IMR-90 (cell line): ENCODE measurements around the gene FADS2. TPM values are rescaled to one million over a fixed set of nuclear protein-coding genes. Genes with fewer than 3 reads are reported as not detected.

Source experiments
- ATAC-seq: fragments of 200-7000 bp; cut with Tn5 transposase; 2 replicates; pipeline ENCODE4 v1.9.1; 2020; ENCODE audit warnings: low read depth, mild to moderate bottlenecking, moderate library complexity
- BruUV-seq: library from RNA; stranded (reverse); fragments of 400-500 nt; replicated peaks from 2 replicates; lab custom pipeline; 2021; lab: Mats Ljungman, UMichigan
- CTCF ChIA-PET: fragments of 300-600 bp; formaldehyde crosslinking; extraction: SDS; loops from one replicate; lab custom pipeline; 2021; ENCODE audit warnings: antibody characterized with exemption; lab: Yijun Ruan, JAX
- POLR2A ChIA-PET: fragments of 300-600 bp; sonication (Branson Sonifier 250); formaldehyde crosslinking; loops from one replicate; lab custom pipeline; 2022; ENCODE audit warnings: antibody characterized with exemption; ENCODE audit not compliant: unreplicated experiment; lab: Charles Lee
- DNase-seq: peaks from one replicate; pipeline ENCODE4 v3.0.0; 2013
- H2AFZ ChIP-seq: replicated peaks from 2 replicates; pipeline ENCODE3; 2013; ENCODE audit warnings: low read length, mild to moderate bottlenecking; ENCODE audit not compliant: poor library complexity
- H2AK5ac ChIP-seq: 2 replicates; pipeline ENCODE4 v1.6.1; 2013; ENCODE audit warnings: low read depth, low read length, inconsistent platforms
- H2AK9ac ChIP-seq: replicated peaks from 2 replicates; pipeline ENCODE3; 2013; ENCODE audit warnings: mild to moderate bottlenecking, low read depth, low read length, moderate library complexity; ENCODE audit not compliant: poor library complexity
- H2BK120ac ChIP-seq: 2 replicates; pipeline ENCODE4 v1.6.1; 2013; ENCODE audit warnings: low read depth, low read length, inconsistent platforms
- H2BK15ac ChIP-seq: 3 replicates; pipeline ENCODE4 v1.6.1; 2013; ENCODE audit warnings: low read depth, low read length, inconsistent platforms
- H2BK20ac ChIP-seq: 2 replicates; pipeline ENCODE4 v1.6.1; 2013; ENCODE audit warnings: low read depth, mild to moderate bottlenecking, inconsistent platforms, low read length, moderate library complexity
- H2BK5ac ChIP-seq: 2 replicates; pipeline ENCODE4 v1.6.1; 2013; ENCODE audit warnings: mild to moderate bottlenecking, low read depth, low read length, inconsistent platforms; ENCODE audit not compliant: poor library complexity, severe bottlenecking
- H3K14ac ChIP-seq: replicated peaks from 2 replicates; pipeline ENCODE4 v1.6.1; 2013; ENCODE audit warnings: low read depth, low read length, inconsistent platforms
- H3K18ac ChIP-seq: 2 replicates; pipeline ENCODE4 v1.6.1; 2013; ENCODE audit warnings: low read depth, low read length, control low read depth
- H3K23ac ChIP-seq: 2 replicates; pipeline ENCODE4 v1.6.1; 2013; ENCODE audit warnings: low read depth, low read length, inconsistent platforms
- H3K27ac ChIP-seq: 2 replicates; pipeline ENCODE4 v1.5.1; 2013; ENCODE audit warnings: mild to moderate bottlenecking, control low read depth, low read length; ENCODE audit not compliant: insufficient read depth
- H3K27me3 ChIP-seq: 2 replicates; pipeline ENCODE4 v1.6.1; 2013; ENCODE audit warnings: low read length; ENCODE audit not compliant: control insufficient read depth, insufficient read depth
- H3K36me3 ChIP-seq: 2 replicates; pipeline ENCODE4 v1.6.1; 2013; ENCODE audit warnings: low read length, mixed read lengths; ENCODE audit not compliant: control insufficient read depth, insufficient read depth
- H3K4ac ChIP-seq: 2 replicates; pipeline ENCODE4 v1.6.1; 2013; ENCODE audit warnings: low read depth, low read length, inconsistent platforms
- H3K4me1 ChIP-seq: 2 replicates; pipeline ENCODE4 v1.6.1; 2013; ENCODE audit warnings: low read length, mixed read lengths; ENCODE audit not compliant: control insufficient read depth, insufficient read depth
- H3K4me2 ChIP-seq: 2 replicates; pipeline ENCODE4 v1.6.1; 2013; ENCODE audit warnings: low read depth, mild to moderate bottlenecking, control low read depth, low read length, moderate library complexity
- H3K4me3 ChIP-seq: 2 replicates; pipeline ENCODE4 v1.5.1; 2013; ENCODE audit warnings: low read depth, mild to moderate bottlenecking, control low read depth, low read length, moderate library complexity; ENCODE audit not compliant: insufficient read depth
- H3K56ac ChIP-seq: 2 replicates; pipeline ENCODE4 v1.6.1; 2013; ENCODE audit warnings: low read length, inconsistent platforms; ENCODE audit not compliant: insufficient read depth; ENCODE audit errors: extremely low read depth
- H3K79me1 ChIP-seq, 2 experiments: 2 replicates each; pipeline ENCODE4 v1.6.1; 2013; ENCODE audit warnings: low read length in 2 of 2, inconsistent platforms in 1 of 2, low read depth in 1 of 2
- H3K9ac ChIP-seq: 2 replicates; pipeline ENCODE4 v1.6.1; 2013; ENCODE audit warnings: low read depth, low read length, control low read depth
- H3K9me1 ChIP-seq: 2 replicates; pipeline ENCODE4 v1.6.1; 2013; ENCODE audit warnings: low read length, inconsistent platforms; ENCODE audit not compliant: insufficient read depth
- H3K9me3 ChIP-seq: 2 replicates; pipeline ENCODE4 v1.6.1; 2013; ENCODE audit warnings: low read length; ENCODE audit not compliant: control insufficient read depth, insufficient read depth
- H4K20me1 ChIP-seq: 2 replicates; pipeline ENCODE4 v1.6.1; 2013; ENCODE audit warnings: low read length, inconsistent platforms; ENCODE audit not compliant: insufficient read depth
- H4K5ac ChIP-seq: 2 replicates; pipeline ENCODE4 v1.6.1; 2013; ENCODE audit warnings: mild to moderate bottlenecking, low read depth, low read length, control low read depth
- H4K8ac ChIP-seq, 2 experiments: 2 replicates each; pipeline ENCODE4 v1.6.1; 2013; ENCODE audit warnings: low read depth in 2 of 2, low read length in 2 of 2, control low read depth in 1 of 2, inconsistent platforms in 1 of 2
- H4K91ac ChIP-seq: 2 replicates; pipeline ENCODE4 v1.6.1; 2013; ENCODE audit warnings: low read depth, low read length, inconsistent platforms; ENCODE audit not compliant: insufficient read depth
- BHLHE40 ChIP-seq: fragments of 150-350 bp; IDR thresholded peaks from 2 replicates; pipeline ENCODE4 v1.6.1; 2016; ENCODE audit warnings: mild to moderate bottlenecking, low read depth, low read length
- CEBPB ChIP-seq: IDR thresholded peaks from 2 replicates; pipeline ENCODE4 v1.6.1; 2012; ENCODE audit warnings: low read depth, low read length, improper control_type of control experiment
- FOS ChIP-seq: fragments of 150-350 bp; IDR thresholded peaks from 2 replicates; pipeline ENCODE4 v1.6.1; 2016; ENCODE audit warnings: low read depth, low read length
- MAFK ChIP-seq: IDR thresholded peaks from 2 replicates; pipeline ENCODE4 v1.6.1; 2012; ENCODE audit warnings: low read depth, low read length, improper control_type of control experiment
- MAZ ChIP-seq: IDR thresholded peaks from 2 replicates; pipeline ENCODE4 v1.6.1; 2012; ENCODE audit warnings: low read depth, mild to moderate bottlenecking, low read length, improper control_type of control experiment, moderate library complexity, borderline replicate concordance
- MXI1 ChIP-seq: IDR thresholded peaks from 2 replicates; pipeline ENCODE4 v1.6.1; 2012; ENCODE audit warnings: low read depth, mild to moderate bottlenecking, low read length, moderate library complexity, borderline replicate concordance
- NFE2L2 ChIP-seq: fragments of 150-350 bp; IDR thresholded peaks from 2 replicates; pipeline ENCODE4 v1.6.1; 2016; ENCODE audit warnings: low read depth, mild to moderate bottlenecking, low read length
- RAD21 ChIP-seq: IDR thresholded peaks from 2 replicates; pipeline ENCODE4 v1.6.1; 2012; ENCODE audit warnings: low read length, improper control_type of control experiment
- RCOR1 ChIP-seq: IDR thresholded peaks from 2 replicates; pipeline ENCODE4 v1.6.1; 2012; ENCODE audit warnings: mild to moderate bottlenecking, low read length, improper control_type of control experiment; ENCODE audit not compliant: insufficient replicate concordance
- RFX5 ChIP-seq: IDR thresholded peaks from 2 replicates; pipeline ENCODE4 v1.8.0; 2012; ENCODE audit warnings: low read depth, mild to moderate bottlenecking, low read length, moderate library complexity
- SMC3 ChIP-seq: fragments of 150-350 bp; IDR thresholded peaks from 2 replicates; pipeline ENCODE4 v1.6.1; 2016; ENCODE audit warnings: low read depth, mild to moderate bottlenecking, antibody characterized with exemption, low read length, moderate library complexity
- WGBS, 2 experiments: methylation state at CpG; one replicate each; pipeline versions ENCODE4 v1.1.5 to v1.1.7; 2013; ENCODE audit warnings: missing lambda C conversion rate in 2 of 2; ENCODE audit not compliant: insufficient read length in 1 of 2; ENCODE audit errors: extremely low coverage in 2 of 2; 5-methylcytosine and 5-hydroxymethylcytosine counted together
- dilution Hi-C: fragments of 300-500 bp; cut with HindIII; formaldehyde crosslinking; loops from one replicate; pipeline ENCODE4 v1.14.3; 2018; ENCODE audit warnings: low sequenced_read_pairs; ENCODE audit not compliant: unreplicated experiment
- in situ Hi-C: fragments of 300-500 bp; cut with MboI; formaldehyde crosslinking; loops from 3 replicates; pipeline ENCODE4 v1.14.3; 2019; ENCODE audit warnings: low sequenced_read_pairs, inconsistent platforms, mixed read lengths
- intact Hi-C: fragments of 100-400 bp; cut with micrococcal nuclease; formaldehyde crosslinking; loops from 2 replicates; pipeline ENCODE4 v1.10.0; 2022
- polyA plus RNA-seq, 3 experiments: library from polyadenylated mRNA; depleted of rRNA; stranded (reverse); fragments of >200 nt; gene quantifications; 2 replicates each; pipeline ENCODE4 v1.2.3, GENCODE V29; 2012; ENCODE audit warnings: low replicate concordance in 1 of 3
- total RNA-seq: library from RNA; depleted of rRNA; stranded (reverse); fragments of >200 nt; gene quantifications from 2 replicates; pipeline ENCODE4 v1.2.3, GENCODE V29; 2012
- TF ChIP-seq, protein P1 (sequence below): conservative IDR thresholded peaks from 2 replicates; pipeline ENCODE4 v1.5.1; 2012; ENCODE audit warnings: mild to moderate bottlenecking, low read depth, low read length, improper control_type of control experiment
- TF ChIP-seq, protein P2 (sequence below): fragments of 150-350 bp; IDR thresholded peaks from 2 replicates; pipeline ENCODE4 v1.6.1; 2016; ENCODE audit warnings: low read depth, mild to moderate bottlenecking, low read length, moderate library complexity, borderline replicate concordance
- TF ChIP-seq, protein P3 (sequence below): fragments of 150-350 bp; IDR thresholded peaks from 2 replicates; pipeline ENCODE4 v1.6.1; 2017; ENCODE audit warnings: mild to moderate bottlenecking, antibody characterized with exemption, low read length, low read depth

The FADS2 gene
- total and polyA plus RNA-seq, 2 of the 4 experiments (the other 2 are of a cell fraction), result 33.3 to 88.4 TPM

DNA sequence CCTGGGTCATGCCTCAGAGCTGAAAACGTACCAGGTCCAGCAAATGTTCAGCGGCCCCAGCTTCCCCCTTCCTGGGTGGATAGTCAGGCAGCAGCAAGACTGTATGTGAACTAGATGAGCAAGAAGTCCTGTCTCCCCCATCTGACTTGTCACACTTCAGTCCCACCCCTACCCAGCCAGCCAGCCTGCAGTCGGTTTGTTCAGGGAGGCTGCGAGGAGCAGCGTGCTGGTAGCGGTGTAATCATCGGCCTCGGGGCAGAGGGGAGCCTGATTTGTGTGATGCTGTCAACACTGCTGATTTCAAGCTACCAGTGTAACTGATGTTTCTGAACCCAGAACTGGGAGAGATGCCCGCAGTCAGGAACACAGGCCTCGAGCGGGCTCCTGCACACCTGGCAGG is 45.3 kb upstream of the FADS2 start:
- Histone ChIP-seq H3K4ac (no peak overlapping the region), H3K56ac (no peak overlapping the region), H3K9me3 (no peaks in the 10 kb centered on the region), H4K91ac (no peak overlapping the region), H3K27me3 (no peaks in the 10 kb centered on the region), H4K8ac (no peak overlapping the region), H3K27ac (no peak overlapping the region), H3K14ac (no peak overlapping the region), H3K4me2 (no peak overlapping the region), H2AK5ac (no peak overlapping the region), H3K4me3 (no peak overlapping the region), H4K5ac (no peak overlapping the region), H2BK5ac (no peak overlapping the region), H3K36me3 (peaks cover 40% of the 10 kb centered on the region), H2AFZ (no peak overlapping the region), H3K4me1 (peaks cover 3% of the 10 kb centered on the region; the same call in 1 of the 2 replicates), H2AK9ac (no peak overlapping the region), H4K20me1 (peaks cover 6% of the 10 kb centered on the region; the same call in 1 of the 2 replicates), H3K23ac (no peak overlapping the region), H3K9ac (no peak overlapping the region), H3K18ac (no peak overlapping the region), H2BK120ac (no peak overlapping the region), H2BK20ac (no peak overlapping the region), H3K79me1 (peaks cover 0 to under 1% of the 10 kb centered on the region in 2 experiments; a peak in 1 of 4 replicates), H3K9me1 (no peaks in the 10 kb centered on the region; the same call in 1 of the 2 replicates), H2BK15ac (no peak overlapping the region)
- ChIA-PET CTCF (interaction anchor here (1.2 kb wide), 1 partner anchor 15 kb away, joined by 5 read pairs; no protein-coding TSS in a partner anchor), POLR2A (no interaction called here)
- no peak for ATAC-seq
- BruUV-seq, result no TSS peak
- 93% methylated on average over 5 of the region's 11 CpGs; no CpG with 5 or more reads in 1 of the 2 experiments for WGBS, 2 experiments
- TF ChIP-seq MAFK (no peak), FOS (no peak), MXI1 (no peak), MAZ (no peak), RCOR1 (no peak), NFE2L2 (no peak), SMC3 (no peak), RAD21 (no peak), BHLHE40 (no peak), RFX5 (no peak), CEBPB (no peak)
- TF ChIP-seq, protein P1, sequence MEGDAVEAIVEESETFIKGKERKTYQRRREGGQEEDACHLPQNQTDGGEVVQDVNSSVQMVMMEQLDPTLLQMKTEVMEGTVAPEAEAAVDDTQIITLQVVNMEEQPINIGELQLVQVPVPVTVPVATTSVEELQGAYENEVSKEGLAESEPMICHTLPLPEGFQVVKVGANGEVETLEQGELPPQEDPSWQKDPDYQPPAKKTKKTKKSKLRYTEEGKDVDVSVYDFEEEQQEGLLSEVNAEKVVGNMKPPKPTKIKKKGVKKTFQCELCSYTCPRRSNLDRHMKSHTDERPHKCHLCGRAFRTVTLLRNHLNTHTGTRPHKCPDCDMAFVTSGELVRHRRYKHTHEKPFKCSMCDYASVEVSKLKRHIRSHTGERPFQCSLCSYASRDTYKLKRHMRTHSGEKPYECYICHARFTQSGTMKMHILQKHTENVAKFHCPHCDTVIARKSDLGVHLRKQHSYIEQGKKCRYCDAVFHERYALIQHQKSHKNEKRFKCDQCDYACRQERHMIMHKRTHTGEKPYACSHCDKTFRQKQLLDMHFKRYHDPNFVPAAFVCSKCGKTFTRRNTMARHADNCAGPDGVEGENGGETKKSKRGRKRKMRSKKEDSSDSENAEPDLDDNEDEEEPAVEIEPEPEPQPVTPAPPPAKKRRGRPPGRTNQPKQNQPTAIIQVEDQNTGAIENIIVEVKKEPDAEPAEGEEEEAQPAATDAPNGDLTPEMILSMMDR, result no peak
- TF ChIP-seq, protein P2, sequence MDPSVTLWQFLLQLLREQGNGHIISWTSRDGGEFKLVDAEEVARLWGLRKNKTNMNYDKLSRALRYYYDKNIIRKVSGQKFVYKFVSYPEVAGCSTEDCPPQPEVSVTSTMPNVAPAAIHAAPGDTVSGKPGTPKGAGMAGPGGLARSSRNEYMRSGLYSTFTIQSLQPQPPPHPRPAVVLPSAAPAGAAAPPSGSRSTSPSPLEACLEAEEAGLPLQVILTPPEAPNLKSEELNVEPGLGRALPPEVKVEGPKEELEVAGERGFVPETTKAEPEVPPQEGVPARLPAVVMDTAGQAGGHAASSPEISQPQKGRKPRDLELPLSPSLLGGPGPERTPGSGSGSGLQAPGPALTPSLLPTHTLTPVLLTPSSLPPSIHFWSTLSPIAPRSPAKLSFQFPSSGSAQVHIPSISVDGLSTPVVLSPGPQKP, result no peak
- TF ChIP-seq, protein P3, sequence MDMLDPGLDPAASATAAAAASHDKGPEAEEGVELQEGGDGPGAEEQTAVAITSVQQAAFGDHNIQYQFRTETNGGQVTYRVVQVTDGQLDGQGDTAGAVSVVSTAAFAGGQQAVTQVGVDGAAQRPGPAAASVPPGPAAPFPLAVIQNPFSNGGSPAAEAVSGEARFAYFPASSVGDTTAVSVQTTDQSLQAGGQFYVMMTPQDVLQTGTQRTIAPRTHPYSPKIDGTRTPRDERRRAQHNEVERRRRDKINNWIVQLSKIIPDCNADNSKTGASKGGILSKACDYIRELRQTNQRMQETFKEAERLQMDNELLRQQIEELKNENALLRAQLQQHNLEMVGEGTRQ, result no peak
- dilution Hi-C loops, result no loop called here
- intact Hi-C loops, result no loop called here
- DNase-seq, result no peak
- in situ Hi-C loops, result no loop called here
